HG02798 (cell line): ENCODE results near the gene PLEKHM2.

Source experiments
- ATAC-seq: cut with Tn5 transposase; IDR thresholded peaks from one replicate; pipeline ENCODE4 v1.9.1; 2021; ENCODE audit warnings: mild to moderate bottlenecking; ENCODE audit not compliant: unreplicated experiment, poor library complexity

Gene PLEKHM2

GRCh38 chr1:15723631-15724246 is 39.6 kb downstream of the PLEKHM2 start:
- no peak for ATAC-seq

GRCh38 chr1:15724949-15725880 is 41.1 kb downstream of the PLEKHM2 start:
- no peak for ATAC-seq

GRCh38 chr1:15726508-15726907 is 42.4 kb downstream of the PLEKHM2 start:
- ATAC-seq, result no peak

- ATAC-seq, result no peak
These were observed 42.9 kb downstream of the PLEKHM2 start for GRCh38 chr1:15727021-15727420.

- no peak for ATAC-seq
These were observed 43.3 kb downstream of the PLEKHM2 start for GRCh38 chr1:15727424-15727823.

GRCh38 chr1:15727866-15728534 is 43.9 kb downstream of the PLEKHM2 start:
- ATAC-seq, result no peak

- ATAC-seq, result no peak
These were observed 45.0 kb downstream of the PLEKHM2 start for GRCh38 chr1:15728937-15729657.

DNA sequence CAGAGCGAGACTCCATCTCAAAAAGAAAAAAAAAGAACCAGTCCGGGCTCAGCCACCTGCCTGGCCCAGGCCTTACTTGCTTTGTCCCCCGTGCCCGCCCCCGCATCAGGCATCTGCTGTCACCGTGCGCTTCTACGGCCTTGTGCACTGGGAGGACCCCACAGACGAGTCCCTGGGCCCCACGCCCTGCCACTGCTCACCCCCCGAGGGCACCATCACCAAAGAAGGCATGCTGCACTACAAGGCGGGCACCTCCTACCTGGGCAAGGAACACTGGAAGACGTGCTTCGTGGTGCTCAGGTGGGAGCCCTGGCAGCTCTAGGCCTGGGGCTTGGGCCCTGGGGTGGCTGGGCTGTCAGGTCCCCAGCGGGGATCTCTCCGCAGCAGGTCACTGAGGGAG is 46.3 kb downstream of the PLEKHM2 start:
- ATAC-seq, result no peak

GRCh38 chr1:15730936-15731335 is 46.8 kb downstream of the PLEKHM2 start:
- ATAC-seq, result no peak

DNA sequence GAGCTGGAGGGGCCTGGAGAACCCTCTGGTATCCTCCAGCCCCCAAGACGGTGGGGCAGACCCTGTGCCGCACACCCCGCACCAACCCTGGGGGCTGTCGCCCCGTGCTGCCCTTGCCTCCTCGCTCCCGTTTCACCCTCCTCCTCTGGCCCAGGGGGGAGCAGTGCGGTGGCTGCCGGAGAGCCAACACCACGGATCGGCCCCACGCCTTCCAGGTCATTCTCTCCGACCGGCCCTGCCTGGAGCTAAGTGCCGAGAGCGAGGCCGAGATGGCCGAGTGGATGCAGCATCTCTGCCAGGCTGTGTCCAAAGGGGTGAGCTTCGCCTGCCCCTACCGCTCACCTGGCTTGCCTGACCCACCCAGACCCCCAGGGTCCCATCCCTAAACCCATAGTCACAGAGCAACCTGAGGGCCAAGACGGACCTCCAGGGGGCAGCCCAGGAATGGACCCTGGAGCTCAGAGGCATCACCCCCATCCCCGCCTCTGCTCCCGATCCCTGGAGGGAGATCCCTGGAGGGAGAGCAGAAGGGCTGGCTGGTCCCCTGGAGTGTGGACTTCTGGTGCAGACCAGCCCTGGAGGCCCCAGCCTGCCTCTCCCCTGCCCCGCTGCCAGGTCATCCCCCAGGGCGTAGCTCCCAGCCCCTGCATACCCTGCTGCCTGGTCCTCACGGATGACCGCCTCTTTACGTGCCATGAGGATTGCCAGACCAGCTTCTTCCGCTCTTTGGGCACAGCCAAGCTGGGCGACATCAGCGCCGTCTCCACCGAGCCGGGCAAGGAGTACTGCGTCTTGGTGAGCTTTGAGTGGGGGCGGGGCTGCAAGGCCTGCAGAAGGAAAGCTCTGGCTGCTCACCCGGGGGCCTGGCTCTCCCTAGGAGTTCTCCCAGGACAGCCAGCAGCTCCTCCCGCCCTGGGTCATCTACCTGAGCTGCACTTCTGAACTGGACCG is 47.9 kb downstream of the PLEKHM2 start:
- ATAC-seq, result no peak

DNA sequence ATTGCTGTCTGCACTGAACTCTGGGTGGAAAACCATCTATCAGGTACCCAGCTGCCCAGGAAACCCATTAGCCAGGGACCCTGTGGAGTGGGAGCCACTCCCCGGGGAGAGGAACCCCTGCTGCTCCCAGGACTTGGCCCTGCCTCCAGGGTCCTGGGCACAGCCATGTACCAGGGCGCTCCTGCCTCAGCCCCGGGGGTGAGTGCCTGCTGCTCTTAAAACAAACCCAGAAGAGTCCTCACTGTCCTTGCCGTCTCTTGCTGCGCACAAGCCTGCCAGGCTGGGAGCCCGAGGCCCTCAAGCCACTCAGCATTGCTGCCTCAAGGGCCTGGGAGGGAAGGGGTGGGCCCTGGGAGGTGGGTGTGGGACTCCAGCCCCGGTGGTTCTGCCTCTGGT is 48.6 kb downstream of the PLEKHM2 start:
- no peak for ATAC-seq

- ATAC-seq, result no peak
These were observed 49.2 kb downstream of the PLEKHM2 start for GRCh38 chr1:15733218-15733725.

DNA sequence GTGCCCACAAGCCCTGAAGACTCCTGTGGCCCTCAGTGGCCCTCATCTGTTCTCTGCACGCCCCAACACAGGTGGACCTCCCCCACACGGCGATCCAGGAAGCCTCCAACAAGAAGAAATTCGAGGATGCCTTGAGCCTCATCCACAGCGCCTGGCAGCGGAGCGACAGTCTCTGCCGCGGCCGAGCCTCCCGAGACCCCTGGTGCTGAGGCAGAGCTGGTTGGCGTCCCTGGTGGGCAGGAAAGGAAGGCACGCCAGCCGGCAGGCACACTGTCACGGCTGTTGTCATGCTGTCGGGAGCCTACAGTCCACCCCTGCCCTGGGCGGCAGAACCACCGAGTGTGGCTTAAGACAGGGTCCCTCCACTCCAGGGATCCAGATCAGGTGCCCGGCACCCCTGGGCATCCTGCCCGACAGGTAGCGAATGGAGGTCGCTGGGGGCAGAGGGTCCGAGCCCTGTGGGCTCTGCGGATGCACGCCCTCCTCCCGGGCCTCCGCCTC is 49.7 kb downstream of the PLEKHM2 start:
- no peak for ATAC-seq

DNA sequence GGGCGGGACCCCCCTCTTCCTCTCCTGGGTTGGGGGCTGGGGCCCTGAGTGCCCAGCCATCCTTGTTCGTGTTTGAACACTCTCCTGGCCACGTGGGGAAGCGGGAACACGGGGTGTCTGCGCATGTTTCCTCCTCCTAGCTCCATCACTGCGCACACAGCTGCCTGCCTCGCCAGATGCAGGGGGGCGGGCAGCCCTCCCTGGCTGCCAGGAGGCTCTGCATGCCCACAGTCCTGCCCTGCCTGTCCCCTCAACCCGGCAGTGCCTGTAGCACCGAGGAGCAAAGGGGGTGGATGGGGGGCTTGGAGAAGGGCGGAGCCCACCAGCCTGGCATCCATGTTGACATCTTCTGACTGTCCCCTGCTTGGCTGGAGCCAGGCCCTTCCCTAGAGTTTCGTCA is 50.2 kb downstream of the PLEKHM2 start:
- no peak for ATAC-seq

GRCh38 chr1:15734901-15735300 is 50.8 kb downstream of the PLEKHM2 start:
- no peak for ATAC-seq

- ATAC-seq, result no peak
These were observed 51.4 kb downstream of the PLEKHM2 start for GRCh38 chr1:15735304-15736037.

DNA sequence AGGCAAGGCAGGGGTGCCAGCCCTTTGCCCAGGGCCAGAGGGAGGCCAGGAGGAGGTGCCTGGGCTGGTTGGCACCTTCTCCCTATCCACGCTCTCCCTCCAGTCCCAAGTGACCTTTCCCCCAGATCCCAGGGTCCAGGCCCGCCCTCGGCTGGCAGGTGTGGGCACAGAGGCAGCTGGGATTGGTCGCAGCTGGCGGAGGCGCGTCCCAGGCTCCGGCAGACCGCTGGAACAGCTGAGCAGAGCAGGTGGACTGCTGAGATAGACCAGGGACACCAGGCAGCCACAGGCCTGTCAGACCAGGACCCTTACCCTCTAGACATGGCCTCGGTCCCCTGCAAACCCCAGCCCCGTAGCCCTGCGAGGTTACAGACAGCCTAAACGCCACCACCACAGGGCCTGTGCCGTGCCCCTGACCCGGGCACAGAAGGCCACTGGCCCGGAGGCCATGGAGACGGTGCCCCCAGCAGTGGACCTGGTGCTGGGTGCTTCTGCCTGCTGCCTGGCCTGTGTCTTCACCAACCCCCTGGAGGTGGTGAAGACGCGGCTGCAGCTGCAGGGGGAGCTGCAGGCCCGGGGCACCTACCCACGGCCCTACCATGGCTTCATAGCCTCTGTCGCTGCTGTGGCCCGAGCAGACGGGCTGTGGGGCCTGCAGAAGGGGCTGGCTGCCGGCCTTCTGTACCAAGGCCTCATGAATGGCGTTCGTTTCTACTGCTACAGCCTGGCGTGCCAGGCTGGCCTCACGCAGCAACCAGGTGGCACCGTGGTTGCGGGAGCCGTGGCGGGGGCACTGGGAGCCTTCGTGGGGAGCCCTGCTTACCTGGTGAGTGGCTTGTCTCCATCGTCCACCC is 52.1 kb downstream of the PLEKHM2 start, which contains the start of gene SLC25A34:
TSS of gene SLC25A34 (plus strand) at position 221 of the 854 bp plus-strand sequence. CDS start at position 449, 228 bp downstream.
- ATAC-seq, result no peak
